ENCODE data around the gene NDUFAF7.

GRCh38 chr2:37190290-37190689 lies 41.2 kb upstream of the NDUFAF7 start:
- no peak for TF ChIP-seq CTCF (IDR thresholded peaks at IDR 0.05)
- no peak for TF ChIP-seq POLR2A (IDR thresholded peaks at IDR 0.05)
